Mononuclear cell (primary cell): Measurements from ENCODE around the gene COX6A1. TPM values are rescaled to one million over a fixed set of nuclear protein-coding genes. Genes with fewer than 3 reads are reported as not detected.
A peak's percentile ranks its signal among the peaks of the same experiment; 100 is the strongest.

Source experiments
- H3K27me3 ChIP-seq: 2 replicates; pipeline ENCODE4 v1.6.0; 2011; ENCODE audit warnings: low read length, control low read depth; ENCODE audit not compliant: insufficient read depth
- H3K4me1 ChIP-seq: 2 replicates; pipeline ENCODE4 v1.5.1; 2011; ENCODE audit warnings: mild to moderate bottlenecking, low read length, control low read depth; ENCODE audit not compliant: insufficient read depth
- H3K4me3 ChIP-seq: 2 replicates; pipeline ENCODE4 v1.5.1; 2011; ENCODE audit warnings: mild to moderate bottlenecking, low read length, moderate library complexity
- H3K9me3 ChIP-seq: 2 replicates; pipeline ENCODE4 v1.5.1; 2011; ENCODE audit warnings: low read depth, mild to moderate bottlenecking, control low read depth, low read length
- total RNA-seq: library from RNA; depleted of rRNA; stranded (reverse); fragments of >200 nt; gene quantifications from one replicate; pipeline ENCODE4 v1.2.3, GENCODE V29; 2012

COX6A1 gene
- 138 TPM for total RNA-seq

DNA sequence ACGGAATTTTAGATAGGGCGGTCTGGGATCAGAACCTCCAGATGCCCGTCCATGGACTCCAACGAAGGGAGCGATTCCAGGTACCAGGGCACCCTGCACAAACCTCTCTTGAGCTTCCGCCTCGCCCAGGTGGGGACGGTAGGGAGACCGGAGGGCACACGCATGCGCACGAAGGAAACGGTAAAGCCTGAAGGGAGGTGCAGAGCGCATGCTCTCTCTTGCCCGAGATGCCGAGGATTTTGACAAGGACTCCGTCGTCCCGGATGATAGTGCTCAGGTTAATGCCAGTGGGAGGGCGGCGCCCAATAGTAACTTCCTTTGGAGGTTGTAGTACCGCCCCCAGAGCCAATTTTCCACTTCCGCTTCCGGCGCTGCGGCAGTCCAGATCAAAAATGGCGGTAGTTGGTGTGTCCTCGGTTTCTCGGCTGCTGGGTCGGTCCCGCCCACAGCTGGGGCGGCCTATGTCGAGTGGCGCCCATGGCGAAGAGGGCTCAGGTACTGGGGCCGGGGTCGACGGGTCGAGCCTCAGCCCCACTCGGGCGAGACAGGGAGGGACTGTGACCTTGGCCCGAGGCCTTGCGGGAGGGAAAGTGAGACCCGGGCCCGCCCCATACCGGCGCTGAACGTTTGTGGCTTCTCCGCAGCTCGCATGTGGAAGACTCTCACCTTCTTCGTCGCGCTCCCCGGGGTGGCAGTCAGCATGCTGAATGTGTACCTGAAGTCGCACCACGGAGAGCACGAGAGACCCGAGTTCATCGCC, at the start of gene COX6A1:
Gene COX6A1, plus strand, starts transcription at position 379 of the 760 bp plus-strand sequence. Its CDS starts 14 bp downstream, at position 393.
- H3K4me3 ChIP-seq = peak within 1 kb of the TSS; percentile 72
- H3K27me3 ChIP-seq = no peaks in the 10 kb centered on the region
- H3K9me3 ChIP-seq = no peaks in the 10 kb centered on the region
- peaks cover 23% of the 10 kb centered on the region for H3K4me1 ChIP-seq

DNA sequence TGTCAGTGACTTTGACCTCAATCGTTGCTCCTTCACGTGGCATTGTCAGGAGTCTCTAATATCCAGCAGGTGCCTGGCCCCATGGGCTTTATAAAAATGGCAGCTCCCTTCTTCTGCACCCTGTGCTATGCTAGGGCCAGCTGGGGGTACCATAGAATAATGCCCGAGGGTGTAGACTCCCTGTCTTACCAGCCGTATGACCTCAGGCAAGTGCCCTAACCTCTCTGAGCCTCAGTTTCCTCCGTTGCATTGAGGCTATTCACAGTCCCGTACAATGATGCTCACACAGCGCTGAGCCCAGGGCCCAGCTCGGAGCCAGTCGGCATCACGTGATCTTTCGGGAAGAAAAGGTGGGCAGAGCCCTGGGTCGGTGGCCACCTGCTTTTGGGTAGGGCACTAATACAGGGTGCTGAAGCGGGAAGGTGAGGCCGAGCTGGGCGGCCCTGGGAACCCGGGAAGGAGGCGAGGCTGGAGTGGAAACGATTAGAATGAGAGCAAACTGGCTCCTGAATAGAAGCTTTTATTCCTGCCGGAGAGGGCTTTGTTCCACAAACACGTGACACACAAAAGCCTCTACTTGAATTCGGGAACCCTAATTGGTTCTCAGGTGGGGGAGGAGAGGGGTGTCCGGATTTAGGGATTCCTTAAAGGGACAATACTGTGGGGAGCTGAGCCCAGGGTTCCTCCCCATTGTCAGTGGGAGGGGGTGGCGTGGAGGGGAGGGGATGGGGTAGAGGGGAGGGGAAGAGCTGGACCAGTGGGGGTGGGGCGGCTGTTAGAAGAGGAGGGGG, 49.0 kb upstream of the COX6A1 start:
- H3K4me1 ChIP-seq = peaks cover 4% of the 10 kb centered on the region
- no peak overlapping the region for H3K4me3 ChIP-seq
- peaks cover 17% of the 10 kb centered on the region for H3K27me3 ChIP-seq
- H3K9me3 ChIP-seq = no peaks in the 10 kb centered on the region

DNA sequence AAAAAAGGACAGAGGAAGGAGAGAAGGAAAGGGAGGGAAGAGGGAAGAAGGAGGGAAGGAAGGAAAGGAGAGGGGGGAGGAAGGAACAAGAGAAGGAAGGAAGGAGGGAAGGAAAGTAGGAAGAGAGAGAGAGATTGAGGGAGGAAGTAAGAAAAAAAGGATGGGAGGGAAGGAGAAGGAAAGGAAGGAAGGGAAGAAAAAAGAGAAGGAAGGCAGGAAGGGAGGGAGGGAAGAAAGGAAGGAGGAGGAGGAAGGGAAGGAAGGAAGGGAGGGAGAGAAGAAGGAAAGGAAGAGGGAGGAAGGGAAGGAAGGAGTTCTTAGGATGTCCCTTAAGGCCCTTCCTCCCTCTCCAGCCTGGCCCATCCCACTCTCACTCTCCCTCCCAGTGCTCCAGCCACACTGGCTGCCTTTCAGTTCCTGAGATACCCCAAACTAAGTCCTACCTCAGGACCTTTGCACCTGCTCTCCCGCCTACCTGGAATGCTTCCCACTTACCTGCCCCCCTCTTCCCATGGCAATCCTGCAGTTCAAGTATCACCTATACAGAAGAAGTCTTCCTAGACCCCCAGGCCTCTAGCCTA, 47.3 kb upstream of the COX6A1 start:
- peaks cover 4% of the 10 kb centered on the region for H3K4me1 ChIP-seq
- H3K27me3 ChIP-seq = peaks cover 20% of the 10 kb centered on the region
- H3K9me3 ChIP-seq = no peaks in the 10 kb centered on the region
- no peak overlapping the region for H3K4me3 ChIP-seq

DNA sequence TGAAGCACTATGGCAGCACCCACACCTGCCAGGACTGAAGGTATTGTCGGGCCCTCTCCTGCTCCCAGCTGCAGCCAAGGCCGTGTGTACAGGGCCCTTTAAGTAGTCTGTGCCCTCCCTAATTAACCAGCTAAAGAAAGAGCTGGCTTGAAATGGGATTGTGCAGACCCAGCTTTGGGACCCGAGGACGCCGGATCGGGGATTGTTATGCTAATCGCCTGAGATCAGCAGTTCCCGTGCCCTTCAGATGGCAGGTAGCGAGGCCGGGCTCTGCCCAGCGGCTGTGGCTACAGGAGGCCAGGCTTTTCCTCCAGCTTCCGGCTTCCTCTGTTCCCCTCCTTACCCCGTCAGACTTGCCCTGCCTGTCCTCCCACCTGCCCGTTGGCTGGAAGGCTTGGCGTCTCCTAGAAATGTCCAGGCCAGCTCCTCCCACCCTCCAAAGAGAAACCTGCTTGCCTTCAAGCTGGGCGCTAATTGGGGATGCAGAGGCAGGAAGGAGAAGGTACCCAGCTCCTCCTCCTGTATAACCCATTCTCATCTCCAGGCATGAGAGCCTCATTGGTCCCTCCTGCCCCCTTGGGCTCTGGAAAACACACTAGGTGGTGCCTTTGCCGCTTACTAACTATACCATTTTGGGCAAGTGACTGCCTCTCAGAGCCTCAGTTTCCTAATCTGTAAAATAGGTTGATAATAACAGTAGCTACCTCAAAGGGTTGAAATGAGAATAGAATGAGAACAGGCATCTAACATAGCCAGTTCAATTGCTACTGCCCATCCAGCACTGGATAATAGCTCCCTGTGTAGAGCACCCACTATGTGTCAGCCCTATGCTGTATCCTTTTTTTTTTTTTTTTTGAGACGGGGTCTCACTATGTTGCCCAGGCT, 43.2 kb upstream of the COX6A1 start:
- Histone ChIP-seq H3K9me3 (no peaks in the 10 kb centered on the region), H3K4me1 (no peaks in the 10 kb centered on the region), H3K27me3 (peaks cover 3% of the 10 kb centered on the region), H3K4me3 (no peak overlapping the region)

DNA sequence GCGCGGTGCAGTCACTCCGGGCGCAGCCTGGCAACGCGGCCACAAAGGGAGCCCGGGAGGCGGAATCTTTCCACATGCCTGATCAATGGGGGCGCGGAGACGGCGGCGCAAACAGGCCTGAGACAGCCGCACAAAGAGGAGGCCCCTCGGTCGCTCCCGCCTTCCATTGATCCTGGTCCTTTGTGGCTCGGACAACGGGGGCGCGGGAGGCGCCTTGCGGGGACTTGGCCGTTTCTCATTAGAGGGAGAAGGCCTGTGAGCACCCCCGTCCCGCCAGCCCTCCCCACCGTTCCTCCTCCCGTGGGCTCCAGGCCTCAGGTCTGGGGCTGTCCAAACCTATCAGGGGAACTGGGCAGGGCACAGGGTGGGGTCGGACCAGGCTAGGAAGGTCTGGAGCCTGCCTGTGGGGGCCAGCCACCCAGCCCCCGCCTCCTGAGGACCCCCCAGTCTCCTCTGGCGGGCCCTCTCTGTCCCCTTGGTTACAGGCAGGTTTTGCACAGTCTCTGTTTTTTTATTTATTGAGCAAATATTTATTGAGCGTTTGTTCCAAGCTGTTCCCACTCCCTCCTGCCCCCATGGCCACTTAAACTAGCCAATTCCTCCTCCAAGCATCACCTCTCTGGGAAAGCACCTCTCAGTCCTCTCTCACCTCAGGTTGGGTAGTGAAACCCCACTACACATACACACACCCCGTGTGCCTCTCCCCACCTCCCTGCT, 39.9 kb upstream of the COX6A1 start:
- peaks cover 3% of the 10 kb centered on the region for H3K27me3 ChIP-seq
- no peak overlapping the region for H3K4me3 ChIP-seq
- H3K9me3 ChIP-seq = no peaks in the 10 kb centered on the region
- H3K4me1 ChIP-seq = no peaks in the 10 kb centered on the region

DNA sequence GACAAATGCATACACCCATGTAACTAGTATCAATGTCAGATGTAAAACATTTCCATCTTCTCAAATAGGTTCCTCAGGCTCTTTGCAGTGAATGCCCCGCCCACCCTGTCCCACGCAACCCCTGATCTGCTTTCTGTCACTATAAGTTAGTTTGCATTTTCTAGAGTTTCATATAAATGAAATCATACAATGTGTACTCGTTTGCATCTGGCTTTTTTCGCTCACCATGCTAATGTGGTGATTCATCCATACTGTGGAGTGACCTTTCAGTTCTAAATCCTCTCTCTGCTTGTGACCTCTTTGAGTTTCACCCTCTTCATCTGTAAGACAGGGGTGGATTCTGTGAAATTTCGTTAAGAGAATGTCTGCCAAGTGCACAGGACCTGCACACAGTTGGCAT, 38.4 kb upstream of the COX6A1 start:
- H3K4me3 ChIP-seq = no peak overlapping the region
- no peaks in the 10 kb centered on the region for H3K4me1 ChIP-seq
- peaks cover 3% of the 10 kb centered on the region for H3K27me3 ChIP-seq
- no peaks in the 10 kb centered on the region for H3K9me3 ChIP-seq

DNA sequence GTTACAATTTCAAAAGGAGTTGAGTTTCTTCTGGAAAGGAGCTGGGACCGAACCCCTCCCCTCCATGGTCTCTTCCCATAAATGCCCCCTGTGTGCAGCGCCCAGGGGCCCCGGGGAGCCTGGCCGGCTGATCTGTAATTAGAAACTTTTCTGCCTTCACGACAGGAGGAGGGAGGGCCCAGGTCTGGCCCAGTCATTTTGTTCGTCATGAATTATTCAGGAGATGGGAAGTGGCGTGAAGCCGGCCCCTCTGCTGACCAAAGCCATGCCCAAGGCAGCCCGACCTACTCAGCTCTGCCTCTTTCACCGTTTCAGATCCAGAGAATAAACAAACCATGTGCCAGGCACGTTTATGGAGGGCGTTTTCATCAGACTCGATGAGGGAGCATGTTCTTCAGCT, 35.7 kb upstream of the COX6A1 start:
- H3K4me1 ChIP-seq = no peaks in the 10 kb centered on the region
- H3K9me3 ChIP-seq = no peaks in the 10 kb centered on the region
- no peak overlapping the region for H3K4me3 ChIP-seq
- H3K27me3 ChIP-seq = no peaks in the 10 kb centered on the region

DNA sequence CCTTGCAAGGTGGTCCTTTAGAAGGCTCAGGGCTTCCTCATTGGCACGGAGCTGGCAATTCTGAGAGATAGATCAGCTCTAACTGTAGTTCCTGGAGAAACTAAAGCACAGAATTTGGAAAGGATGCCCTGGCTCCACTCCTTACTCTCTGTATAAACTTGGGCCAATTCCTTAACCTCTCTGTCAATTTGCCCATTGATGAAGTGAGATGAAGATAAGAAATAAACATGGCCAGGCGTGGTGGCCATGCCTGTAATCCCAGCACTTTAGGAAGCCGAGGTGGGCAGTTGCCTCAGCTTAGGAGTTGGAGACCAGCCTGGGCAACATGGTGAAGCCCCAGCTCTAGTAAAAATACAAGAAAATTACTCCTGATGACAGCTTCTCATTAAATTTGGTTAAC, 34.0 kb upstream of the COX6A1 start:
- H3K4me1 ChIP-seq = no peaks in the 10 kb centered on the region
- H3K9me3 ChIP-seq = no peaks in the 10 kb centered on the region
- no peaks in the 10 kb centered on the region for H3K27me3 ChIP-seq
- no peak overlapping the region for H3K4me3 ChIP-seq

DNA sequence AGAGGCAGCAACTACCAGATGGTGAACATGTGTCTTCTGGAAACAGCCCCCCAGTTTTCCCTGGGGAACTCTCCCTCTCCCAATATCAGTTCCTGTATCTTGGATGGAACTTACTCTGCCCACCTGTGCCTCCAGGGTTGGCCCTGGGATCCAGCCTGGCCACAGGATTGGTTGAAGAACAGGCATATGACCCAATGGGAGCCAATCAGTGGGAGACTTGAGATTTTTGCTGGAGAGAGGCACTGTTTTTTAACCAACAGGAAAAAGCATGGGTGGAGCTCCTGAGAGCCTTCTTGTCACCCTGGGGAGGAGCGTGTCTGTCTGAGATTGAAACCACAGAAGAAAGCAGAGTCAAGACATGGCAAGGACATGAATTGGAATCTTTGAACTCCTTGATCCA, 33.6 kb upstream of the COX6A1 start:
- no peaks in the 10 kb centered on the region for H3K9me3 ChIP-seq
- H3K27me3 ChIP-seq = no peaks in the 10 kb centered on the region
- H3K4me1 ChIP-seq = no peaks in the 10 kb centered on the region
- no peak overlapping the region for H3K4me3 ChIP-seq

DNA sequence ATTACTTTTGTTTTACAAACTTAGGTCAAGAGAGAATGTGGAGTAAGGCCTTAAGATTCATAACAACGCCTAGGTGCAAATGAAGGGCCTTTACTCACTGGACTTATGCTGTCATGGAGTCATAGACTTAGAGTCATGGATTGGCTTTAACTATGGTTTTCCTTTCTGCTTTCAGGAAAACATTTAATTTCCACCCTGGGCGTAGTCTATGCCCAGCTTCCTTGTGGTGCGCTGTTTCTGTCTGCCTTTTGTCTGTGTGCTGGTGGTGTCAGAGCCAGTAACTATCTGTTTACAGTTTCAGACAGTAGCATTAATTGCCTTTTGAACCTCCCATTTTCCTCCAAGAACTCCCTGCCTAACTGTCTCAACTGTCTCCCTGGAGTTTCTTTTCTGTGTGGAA, 31.8 kb upstream of the COX6A1 start:
- no peaks in the 10 kb centered on the region for H3K9me3 ChIP-seq
- H3K27me3 ChIP-seq = no peaks in the 10 kb centered on the region
- no peaks in the 10 kb centered on the region for H3K4me1 ChIP-seq
- H3K4me3 ChIP-seq = no peak overlapping the region

DNA sequence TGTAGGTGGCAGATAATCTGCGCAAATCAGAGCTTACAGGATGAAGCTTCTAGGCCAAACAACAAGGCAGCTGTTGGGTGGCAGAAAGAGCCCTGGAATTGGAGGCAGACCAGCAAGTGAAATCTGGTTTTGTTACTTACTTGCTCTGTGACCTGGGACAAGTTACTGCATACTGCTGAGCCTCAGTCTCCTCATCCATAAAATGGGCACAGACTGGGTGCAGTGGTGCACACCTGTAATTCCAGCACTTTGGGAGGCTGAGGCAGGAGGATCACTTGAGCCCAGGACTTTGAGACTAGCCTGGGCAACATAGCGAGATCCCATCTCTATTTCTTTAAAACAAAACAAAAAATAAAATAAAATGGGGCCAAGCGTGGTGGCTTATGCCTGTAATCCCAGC, 31.4 kb upstream of the COX6A1 start:
- H3K4me3 ChIP-seq = no peak overlapping the region
- H3K4me1 ChIP-seq = no peaks in the 10 kb centered on the region
- H3K9me3 ChIP-seq = no peaks in the 10 kb centered on the region
- no peaks in the 10 kb centered on the region for H3K27me3 ChIP-seq

DNA sequence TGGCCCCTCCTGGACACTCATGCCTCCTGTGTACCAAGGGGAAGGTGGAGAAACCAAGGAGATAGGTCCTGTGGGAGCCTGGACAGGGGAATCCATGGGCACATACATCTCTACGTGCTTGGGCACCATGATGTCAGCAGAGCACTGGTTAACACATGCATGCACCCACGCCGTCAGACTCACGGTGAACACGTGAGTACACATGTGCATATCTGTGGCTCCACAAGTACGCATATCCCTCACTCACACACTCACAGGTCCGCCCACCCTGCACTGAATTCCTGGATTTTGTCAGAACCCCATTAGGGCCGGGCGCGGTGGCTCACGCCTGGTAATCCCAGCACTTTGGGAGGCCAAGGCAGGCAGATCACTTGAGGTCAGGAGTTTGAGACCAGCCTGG, 29.1 kb upstream of the COX6A1 start:
- no peaks in the 10 kb centered on the region for H3K4me1 ChIP-seq
- no peaks in the 10 kb centered on the region for H3K9me3 ChIP-seq
- H3K27me3 ChIP-seq = no peaks in the 10 kb centered on the region
- no peak overlapping the region for H3K4me3 ChIP-seq

DNA sequence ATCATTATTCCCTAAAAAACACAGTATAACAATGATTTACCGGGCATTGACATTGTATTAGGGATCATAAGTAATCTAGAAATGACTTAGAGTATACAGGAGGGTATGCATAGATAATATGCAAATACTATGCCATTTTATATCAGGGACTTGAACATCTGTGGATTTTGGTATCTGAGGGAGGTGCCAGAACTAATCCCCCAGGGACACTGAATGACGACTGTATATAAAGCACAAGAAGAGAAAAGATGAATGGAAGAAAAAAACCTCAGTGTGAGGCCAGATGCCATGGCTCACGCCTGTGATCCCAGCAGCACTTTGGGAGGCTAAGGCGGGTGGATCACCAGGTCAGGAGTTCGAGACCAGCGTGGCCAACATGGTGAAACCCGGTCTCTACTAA, 25.5 kb upstream of the COX6A1 start:
- Histone ChIP-seq H3K27me3 (no peaks in the 10 kb centered on the region), H3K4me3 (no peak overlapping the region), H3K9me3 (no peaks in the 10 kb centered on the region), H3K4me1 (no peaks in the 10 kb centered on the region)
